Activated CD4-positive, alpha-beta T cell treated with anti-CD3 and anti-CD28 coated beads, Interleukin-2, amount 50 U/mL, for 48 hours (primary cell): ENCODE results near the gene LHB.
"Not testable (repeated sequence)": the region's sequence is repeated elsewhere in the genome, so short reads cannot be mapped to it uniquely, and the experiment has no call there.

Experiments used
- DNase-seq, 2 experiments: peaks; one replicate each; pipeline ENCODE4 v3.0.0-alpha.2; 2020

Gene LHB

GRCh38 chr19:49036815-49037214, 19.9 kb upstream of the LHB start, which contains the start of gene CGB1:
CGB1 (minus strand) TSS chr19:49036895; CDS start chr19:49036711, 184 bp downstream.
- peak; percentile 62 to 71 for DNase-seq

- DNase-seq: peak; percentile 78 to 81
Observed at GRCh38 chr19:49031642-49032301, 14.9 kb upstream of the LHB start, which contains the start of gene CGB2. CGB2 (plus strand) TSS chr19:49031890; CDS start chr19:49032096, 206 bp downstream.

- not testable (repeated sequence) for DNase-seq
Observed at GRCh38 chr19:49030323-49030722, 13.4 kb upstream of the LHB start.

- DNase-seq: not testable (repeated sequence)
Observed at GRCh38 chr19:49029749-49030148, 12.9 kb upstream of the LHB start.

- not testable (repeated sequence) for DNase-seq
Observed at GRCh38 chr19:49028686-49029085, 11.8 kb upstream of the LHB start.

GRCh38 chr19:49025599-49025998, 8.7 kb upstream of the LHB start:
- not testable (repeated sequence) for DNase-seq

- DNase-seq: not testable (repeated sequence)
Observed at GRCh38 chr19:49025088-49025487, 8.2 kb upstream of the LHB start.

- not testable (repeated sequence) for DNase-seq
Observed at GRCh38 chr19:49024233-49024632, 7.3 kb upstream of the LHB start, which contains the start of gene CGB3. CGB3 (minus strand) TSS chr19:49024333; CDS start chr19:49023971, 362 bp downstream.

GRCh38 chr19:49022116-49022515, 5.2 kb upstream of the LHB start:
- DNase-seq: no peak

GRCh38 chr19:49020931-49021895, 4.3 kb upstream of the LHB start:
- DNase-seq: peak in 1 of 2 experiments; percentile 27

- DNase-seq: no peak
Observed at GRCh38 chr19:49020342-49020741, 3.5 kb upstream of the LHB start.

- DNase-seq: peak; percentile 68 to 74
Observed at GRCh38 chr19:49019242-49019932, 2.5 kb upstream of the LHB start.

GRCh38 chr19:49018388-49019241, 1.7 kb upstream of the LHB start:
- peak in 1 of 2 experiments; percentile 27 for DNase-seq

- peak; percentile 62 to 69 for DNase-seq
Observed at GRCh38 chr19:49017666-49018351, 918 bp upstream of the LHB start.

GRCh38 chr19:49016067-49016839, 638 bp downstream of the LHB start:
- no peak for DNase-seq

GRCh38 chr19:49014870-49015255, 2.0 kb downstream of the LHB start:
- no peak for DNase-seq

GRCh38 chr19:49014123-49014869, 2.6 kb downstream of the LHB start:
- no peak for DNase-seq

GRCh38 chr19:49011194-49011593, 5.7 kb downstream of the LHB start:
- no peak for DNase-seq

- DNase-seq: no peak
Observed at GRCh38 chr19:49010453-49010852, 6.4 kb downstream of the LHB start.

GRCh38 chr19:49009828-49010227, 7.1 kb downstream of the LHB start:
- no peak for DNase-seq
